BJ (cell line): ENCODE data around the gene LZTR1. TPM values are rescaled to one million over a fixed set of nuclear protein-coding genes. Genes with fewer than 3 reads are reported as not detected.

ENCODE experiments used
- CTCF ChIA-PET: fragments of 350-600 bp; formaldehyde crosslinking; extraction: SDS; loops from one replicate; lab custom pipeline; 2021; ENCODE audit warnings: antibody characterized with exemption, inconsistent platforms; lab: Yijun Ruan, JAX
- POLR2A ChIA-PET: fragments of 300-600 bp; sonication (Branson Sonifier 250); formaldehyde crosslinking; extraction: SDS; loops from one replicate; lab custom pipeline; 2021; ENCODE audit warnings: antibody characterized with exemption; lab: Charles Lee
- DNase-seq: peaks from one replicate; pipeline ENCODE4 v3.0.0-alpha.2; 2011; ENCODE audit warnings: low read depth
- H3K27me3 ChIP-seq: 2 replicates; pipeline ENCODE4 v1.6.0; 2011; ENCODE audit warnings: low read length; ENCODE audit not compliant: control insufficient read depth, insufficient read depth
- H3K36me3 ChIP-seq: 2 replicates; pipeline ENCODE4 v1.5.1; 2011; ENCODE audit warnings: low read length; ENCODE audit not compliant: control insufficient read depth, insufficient read depth
- H3K4me3 ChIP-seq: 2 replicates; pipeline ENCODE4 v1.5.1; 2011; ENCODE audit warnings: low read depth, mild to moderate bottlenecking, control low read depth, low read length
- polyA plus RNA-seq: library from polyadenylated mRNA; depleted of rRNA; stranded (reverse); fragments of >200 nt; gene quantifications from 2 replicates; pipeline ENCODE4 v1.2.3, GENCODE V29; 2011
- TF ChIP-seq, protein P1 (sequence below): IDR thresholded peaks from 2 replicates; pipeline ENCODE4 v1.5.1; 2011; ENCODE audit warnings: low read depth, mild to moderate bottlenecking, control low read depth, inconsistent platforms, low read length, moderate library complexity; ENCODE audit not compliant: insufficient read depth

Gene LZTR1
- polyA plus RNA-seq, 1 experiment, result 45.9 TPM

DNA sequence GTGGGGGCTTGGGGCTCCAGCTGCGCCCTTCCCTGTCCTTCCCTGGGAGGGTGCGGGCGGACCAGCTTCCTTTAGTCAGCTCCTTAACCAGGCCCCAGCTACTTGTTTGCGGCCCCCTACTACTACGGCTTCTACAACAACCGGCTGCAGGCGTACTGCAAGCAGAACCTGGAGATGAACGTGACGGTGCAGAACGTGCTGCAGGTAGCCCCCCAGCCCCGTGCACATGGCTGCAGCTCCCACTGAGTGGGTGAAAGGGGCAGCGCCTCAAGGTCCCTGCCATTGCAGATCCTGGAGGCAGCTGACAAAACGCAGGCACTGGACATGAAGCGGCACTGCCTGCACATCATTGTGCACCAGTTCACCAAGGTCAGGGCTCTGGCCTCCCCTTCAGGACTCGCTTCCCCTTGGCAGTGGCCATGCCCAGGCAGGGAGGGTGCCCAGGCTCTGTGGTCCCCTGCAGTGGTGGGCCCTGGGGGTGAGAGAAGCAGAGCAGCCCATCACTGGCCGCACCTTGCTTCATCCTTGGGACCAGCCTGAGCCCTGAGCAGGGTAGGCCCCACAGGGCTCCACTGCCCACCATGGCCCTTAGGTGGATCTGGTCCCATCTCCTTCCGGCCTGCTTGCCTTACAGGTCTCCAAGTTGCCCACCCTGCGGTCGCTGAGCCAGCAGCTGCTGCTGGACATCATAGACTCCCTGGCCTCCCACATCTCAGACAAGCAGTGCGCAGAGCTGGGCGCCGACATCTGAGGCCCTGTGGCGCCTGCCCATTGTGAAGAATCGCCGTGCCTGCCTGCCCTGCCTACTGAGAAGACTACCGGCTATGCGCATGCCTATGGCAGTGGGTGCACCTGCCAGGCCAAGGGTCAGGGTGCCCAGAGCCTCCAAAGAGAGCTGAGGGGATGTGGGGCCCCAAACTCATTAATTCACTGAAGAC lies 14.8 kb downstream of the LZTR1 start:
- ChIA-PET POLR2A (no interaction called here), CTCF (no interaction called here)
- Histone ChIP-seq H3K36me3 (peaks cover 40% of the 10 kb centered on the region), H3K27me3 (no peaks in the 10 kb centered on the region), H3K4me3 (no peak overlapping the region)
- no peak for DNase-seq
- TF ChIP-seq, protein P1, sequence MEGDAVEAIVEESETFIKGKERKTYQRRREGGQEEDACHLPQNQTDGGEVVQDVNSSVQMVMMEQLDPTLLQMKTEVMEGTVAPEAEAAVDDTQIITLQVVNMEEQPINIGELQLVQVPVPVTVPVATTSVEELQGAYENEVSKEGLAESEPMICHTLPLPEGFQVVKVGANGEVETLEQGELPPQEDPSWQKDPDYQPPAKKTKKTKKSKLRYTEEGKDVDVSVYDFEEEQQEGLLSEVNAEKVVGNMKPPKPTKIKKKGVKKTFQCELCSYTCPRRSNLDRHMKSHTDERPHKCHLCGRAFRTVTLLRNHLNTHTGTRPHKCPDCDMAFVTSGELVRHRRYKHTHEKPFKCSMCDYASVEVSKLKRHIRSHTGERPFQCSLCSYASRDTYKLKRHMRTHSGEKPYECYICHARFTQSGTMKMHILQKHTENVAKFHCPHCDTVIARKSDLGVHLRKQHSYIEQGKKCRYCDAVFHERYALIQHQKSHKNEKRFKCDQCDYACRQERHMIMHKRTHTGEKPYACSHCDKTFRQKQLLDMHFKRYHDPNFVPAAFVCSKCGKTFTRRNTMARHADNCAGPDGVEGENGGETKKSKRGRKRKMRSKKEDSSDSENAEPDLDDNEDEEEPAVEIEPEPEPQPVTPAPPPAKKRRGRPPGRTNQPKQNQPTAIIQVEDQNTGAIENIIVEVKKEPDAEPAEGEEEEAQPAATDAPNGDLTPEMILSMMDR, result no peak

DNA sequence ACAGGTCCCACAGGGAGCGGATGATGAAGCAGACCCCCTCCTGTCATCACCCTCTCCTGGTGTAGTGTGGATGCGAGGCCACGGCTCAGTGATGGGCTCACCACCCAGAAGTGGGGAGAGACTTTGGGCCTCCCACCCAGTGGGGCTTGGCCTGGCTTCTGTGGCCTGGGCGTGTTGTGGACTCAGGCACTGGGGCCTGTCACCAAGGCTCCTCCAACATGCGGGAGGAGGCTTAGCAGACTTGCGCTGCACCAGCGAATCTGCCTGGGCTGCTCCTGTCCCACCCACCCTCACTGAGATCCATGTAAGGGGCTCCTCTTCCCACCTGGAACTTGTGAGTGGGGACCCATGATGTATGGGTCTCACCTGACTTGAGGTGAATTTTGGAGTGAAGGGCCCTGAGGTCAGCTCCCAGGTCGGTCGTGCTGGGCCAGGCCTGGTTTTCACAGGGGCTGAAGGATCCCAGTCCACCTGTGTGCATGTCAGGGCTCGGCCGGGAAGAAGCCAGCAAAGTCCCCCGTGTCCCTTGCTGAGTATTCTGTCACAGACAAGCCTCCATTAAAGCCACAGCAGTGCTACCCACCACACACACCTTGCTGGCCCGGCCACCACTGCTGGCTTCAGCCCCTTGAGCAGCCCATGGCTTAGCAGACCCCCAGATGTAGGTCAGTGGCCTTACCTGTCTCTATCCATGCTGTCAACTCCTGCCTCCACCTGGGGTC lies 15.6 kb downstream of the LZTR1 start:
- Histone ChIP-seq H3K4me3 (no peak overlapping the region), H3K36me3 (peaks cover 32% of the 10 kb centered on the region), H3K27me3 (no peaks in the 10 kb centered on the region)
- CTCF ChIA-PET, result interaction anchor here (1.1 kb wide), 1 partner anchor 112 kb away, joined by 4 read pairs; no protein-coding TSS in a partner anchor
- TF ChIP-seq, protein P1, result no peak
- no peak for DNase-seq
- POLR2A ChIA-PET, result no interaction called here

DNA sequence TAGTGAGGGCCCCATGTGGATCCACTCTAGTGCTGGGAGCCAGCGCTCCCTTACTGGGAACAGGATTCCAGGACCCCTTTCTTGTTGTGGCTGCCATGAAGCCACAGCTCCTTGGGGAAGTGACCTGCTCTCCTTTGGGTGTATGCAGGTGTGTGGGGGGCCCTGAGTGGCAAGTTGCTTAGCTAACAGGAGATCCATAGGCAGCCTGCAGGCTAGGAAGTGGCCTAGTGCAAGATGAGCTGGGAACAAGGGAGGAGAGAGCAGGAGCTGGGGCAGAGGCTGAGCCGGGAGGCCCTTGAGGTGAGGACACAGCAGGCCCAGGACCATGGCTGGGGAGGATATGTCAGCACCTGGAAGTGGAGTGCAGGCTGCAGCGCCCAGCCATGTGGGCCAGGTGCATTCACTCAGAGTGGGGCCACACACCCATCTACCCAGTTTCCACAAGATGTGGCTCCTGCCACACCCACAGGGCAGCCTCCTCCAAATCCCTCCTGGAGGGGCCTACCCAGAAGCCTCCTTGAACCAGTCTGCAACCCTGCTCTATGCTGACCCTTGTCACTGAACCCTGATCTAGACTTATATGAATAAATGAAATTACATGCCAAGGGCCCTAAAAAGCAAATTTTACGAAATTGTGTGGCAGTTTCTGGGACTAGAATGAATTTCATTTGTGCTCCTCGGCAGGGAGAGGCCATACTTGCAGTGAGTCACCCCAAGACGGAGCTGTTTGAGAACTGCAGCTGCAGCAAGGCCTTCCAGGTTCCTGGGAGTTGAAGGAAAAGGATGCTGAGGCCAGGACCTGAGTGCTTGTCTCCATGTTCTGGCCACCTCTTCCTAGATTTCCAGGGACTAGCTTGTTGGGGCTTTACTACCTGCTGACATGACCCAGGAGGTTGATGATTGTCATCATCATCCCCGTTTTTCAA lies 16.6 kb downstream of the LZTR1 start:
- ChIA-PET CTCF (interaction anchor here (0.9 to 2.1 kb wide), 4 partner anchors 11 to 113 kb away, joined by 3 to 5 read pairs (median 4); partner anchors contain the start of gene LZTR1), POLR2A (no interaction called here)
- Histone ChIP-seq H3K36me3 (peaks cover 27% of the 10 kb centered on the region), H3K27me3 (no peaks in the 10 kb centered on the region), H3K4me3 (no peak overlapping the region)
- no peak for DNase-seq
- TF ChIP-seq, protein P1, result no peak

DNA sequence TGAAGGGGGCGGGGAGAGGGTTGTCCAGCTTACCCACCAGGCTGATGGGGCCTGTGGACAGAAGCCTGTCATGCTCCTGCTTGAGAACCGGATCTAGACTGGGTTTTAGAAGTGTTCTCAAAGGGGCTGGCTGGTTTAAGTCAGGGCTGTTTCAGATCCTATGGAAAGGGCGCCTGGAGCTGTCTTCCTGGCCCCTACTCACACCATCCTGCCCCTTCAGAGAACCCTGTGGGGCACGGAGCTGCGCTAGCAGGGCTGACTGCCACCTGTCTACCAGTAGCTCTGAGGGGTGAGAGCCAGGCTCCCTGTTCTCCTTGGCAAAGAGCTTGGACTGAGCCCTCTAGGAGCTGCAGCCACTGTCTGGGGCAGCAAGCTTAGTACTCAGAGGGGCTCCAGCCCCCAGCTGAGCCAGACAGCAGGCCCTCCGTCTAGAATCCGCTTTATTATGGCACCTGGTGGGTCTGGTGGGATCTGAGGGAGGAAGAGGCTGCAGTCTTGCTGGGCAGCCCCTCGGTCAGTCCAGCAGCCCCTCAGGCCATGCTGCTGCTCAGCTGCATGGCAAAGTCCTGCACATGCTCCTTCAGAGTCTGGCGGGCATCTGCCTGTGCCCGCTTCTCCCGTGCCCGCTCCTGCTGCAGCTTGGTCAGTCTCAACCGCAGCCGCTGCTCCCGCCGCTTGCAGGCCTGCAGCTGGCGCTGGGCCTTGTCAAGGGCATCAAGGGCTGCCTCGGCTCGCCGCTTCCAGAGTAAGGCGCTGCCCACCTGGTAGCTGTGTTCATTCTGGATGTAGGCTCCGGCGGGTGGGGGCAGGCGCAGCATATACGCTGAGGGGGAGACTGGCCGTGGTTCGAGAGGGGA lies 17.5 kb downstream of the LZTR1 start:
- TF ChIP-seq, protein P1, result no peak
- ChIA-PET CTCF (interaction anchor here (0.9 to 2.1 kb wide), 3 partner anchors 12 to 39 kb away, joined by 3 to 5 read pairs (median 4); partner anchors contain the start of gene LZTR1), POLR2A (no interaction called here)
- peaks cover 23% of the 10 kb centered on the region for H3K36me3 ChIP-seq
- H3K4me3 ChIP-seq, result no peak overlapping the region
- H3K27me3 ChIP-seq, result no peaks in the 10 kb centered on the region
- DNase-seq, result no peak
